GM18499 (cell line): ENCODE measurements around the gene TAF8.

Experiments used
- ATAC-seq: cut with Tn5 transposase; IDR thresholded peaks from one replicate; pipeline ENCODE4 v1.9.1; 2021; ENCODE audit warnings: moderate number of reproducible peaks; ENCODE audit not compliant: insufficient read depth, unreplicated experiment

TAF8 gene

GRCh38 chr6:42118162-42119001 lies 68.1 kb downstream of the TAF8 start:
- no peak for ATAC-seq

- ATAC-seq: no peak
These were observed 70.9 kb downstream of the TAF8 start for GRCh38 chr6:42120895-42121865.

GRCh38 chr6:42123379-42124103 lies 73.2 kb downstream of the TAF8 start:
- no peak for ATAC-seq

- ATAC-seq: no peak
These were observed 74.0 kb downstream of the TAF8 start for GRCh38 chr6:42124223-42124836.

- no peak for ATAC-seq
These were observed 74.9 kb downstream of the TAF8 start for GRCh38 chr6:42125231-42125630.

GRCh38 chr6:42125663-42126062 lies 75.3 kb downstream of the TAF8 start:
- no peak for ATAC-seq

GRCh38 chr6:42128460-42129359 lies 78.4 kb downstream of the TAF8 start:
- no peak for ATAC-seq

- no peak for ATAC-seq
These were observed 79.0 kb downstream of the TAF8 start for GRCh38 chr6:42129360-42129676.

- ATAC-seq: no peak
These were observed 81.2 kb downstream of the TAF8 start for GRCh38 chr6:42131531-42131930.

- no peak for ATAC-seq
These were observed 83.6 kb downstream of the TAF8 start for GRCh38 chr6:42133926-42134325.

GRCh38 chr6:42135161-42135560 lies 84.8 kb downstream of the TAF8 start:
- ATAC-seq: no peak

- no peak for ATAC-seq
These were observed 85.4 kb downstream of the TAF8 start for GRCh38 chr6:42135722-42136121.

GRCh38 chr6:42136508-42137193 lies 86.3 kb downstream of the TAF8 start:
- ATAC-seq: no peak
